Keratinocyte (primary cell): ENCODE results near the gene RASD2.

ENCODE experiments used
- CTCF ChIP-seq, 3 experiments: IDR thresholded peaks in 1 of 3; conservative IDR thresholded peaks in 1 of 3; optimal IDR thresholded peaks in 1 of 3; 2 replicates in 2 of 3; 3 replicates in 1 of 3; pipeline versions ENCODE3 to v1.5.1; 2011; ENCODE audit warnings: low read length in 3 of 3, mild to moderate bottlenecking in 3 of 3, moderate library complexity in 2 of 3, control low read depth in 1 of 3, inconsistent platforms in 1 of 3; ENCODE audit not compliant: insufficient read depth in 2 of 3; ENCODE audit errors: extremely low read depth in 1 of 3
- EZH2 ChIP-seq: IDR thresholded peaks from one replicate; pipeline ENCODE4 v1.6.1; 2012; ENCODE audit warnings: inconsistent platforms, mild to moderate bottlenecking, low read length, moderate library complexity

- TF ChIP-seq CTCF (optimal IDR thresholded peaks at IDR 0.05 in 1 of 3, IDR thresholded peaks at IDR 0.05 in 1 of 3, conservative IDR thresholded peaks at IDR 0.05 in 1 of 3; ENCODE audit: extremely low read depth in 1 of 3, insufficient read depth in 2 of 3, low read length in 3 of 3) (no peak), EZH2 (no peak)
Observed at GRCh38 chr22:35593891-35594470, 53.4 kb downstream of the RASD2 start.
